SK-N-SH (cell line): ENCODE data around the gene DENND2C. TPM values are rescaled to one million over a fixed set of nuclear protein-coding genes. Genes with fewer than 3 reads are reported as not detected.

Experiments
- CTCF ChIA-PET: fragments of 300-600, 350-600 bp; formaldehyde crosslinking; extraction: SDS; loops from one replicate; lab custom pipeline; 2021; lab: Yijun Ruan, JAX
- POLR2A ChIA-PET: fragments of 350-600 bp; sonication (Branson Sonifier 250); formaldehyde crosslinking; extraction: SDS; loops from one replicate; lab custom pipeline; 2020; ENCODE audit warnings: antibody characterized with exemption, inconsistent platforms; lab: Yijun Ruan, JAX
- DNase-seq: peaks from one replicate; pipeline ENCODE4 v3.0.0; 2012
- H2AFZ ChIP-seq: fragments of 200-600 bp; sonication (generic); 2 replicates; pipeline ENCODE4 v1.8.1; 2016; ENCODE audit warnings: antibody characterized with exemption, mild to moderate bottlenecking, low read depth
- H3F3A ChIP-seq: fragments of 200-600 bp; sonication (generic); replicated peaks from 2 replicates; pipeline ENCODE3; 2016; ENCODE audit warnings: antibody characterized with exemption, mild to moderate bottlenecking; ENCODE audit not compliant: insufficient read depth
- H3K27ac ChIP-seq, 2 experiments: fragments of 200-500 bp in 1 of 2; fragments of 200-600 bp in 1 of 2; sonication (Bioruptor generic) in 1 of 2; sonication (generic), shearing (Covaris generic) in 1 of 2; 2 replicates each; pipeline versions ENCODE4 v1.5.1 to v1.6.1; 2014 to 2016; ENCODE audit warnings: low read depth in 2 of 2, inconsistent platforms in 1 of 2, low read length in 1 of 2, mild to moderate bottlenecking in 1 of 2, mixed read lengths in 1 of 2
- H3K27me3 ChIP-seq: fragments of 200-600 bp; sonication (generic), shearing (Covaris generic); 2 replicates; pipeline ENCODE4 v1.6.1; 2016; ENCODE audit warnings: mixed run types; ENCODE audit not compliant: insufficient read depth
- H3K36me3 ChIP-seq, 2 experiments: fragments of 200-500 bp in 1 of 2; fragments of 200-600 bp in 1 of 2; sonication (Bioruptor generic) in 1 of 2; sonication (generic) in 1 of 2; replicated peaks in 1 of 2; 2 replicates each; pipeline versions ENCODE3 to v1.5.1; 2014 to 2016; ENCODE audit warnings: low read length in 1 of 2, mild to moderate bottlenecking in 1 of 2; ENCODE audit not compliant: insufficient read depth in 2 of 2, control insufficient read depth in 1 of 2
- H3K4me1 ChIP-seq, 2 experiments: fragments of 200-500 bp in 1 of 2; fragments of 200-600 bp in 1 of 2; sonication (Bioruptor generic) in 1 of 2; sonication (generic), shearing (Covaris generic) in 1 of 2; 2 replicates each; pipeline versions ENCODE4 v1.5.1 to v1.6.1; 2014 to 2016; ENCODE audit warnings: low read depth in 1 of 2, low read length in 1 of 2, mixed run types in 1 of 2; ENCODE audit not compliant: insufficient read depth in 2 of 2, control insufficient read depth in 1 of 2
- H3K4me2 ChIP-seq: fragments of 200-600 bp; sonication (generic), shearing (Covaris generic); 2 replicates; pipeline ENCODE4 v1.6.1; 2017; ENCODE audit warnings: mixed run types
- H3K4me3 ChIP-seq, 2 experiments: fragments of 200-500 bp in 1 of 2; fragments of 200-600 bp in 1 of 2; sonication (Bioruptor generic) in 1 of 2; sonication (generic), shearing (Covaris generic) in 1 of 2; 2 replicates each; pipeline versions ENCODE4 v1.5.1 to v1.8.1; 2014 to 2016; ENCODE audit warnings: low read depth in 2 of 2, inconsistent platforms in 1 of 2, low read length in 1 of 2, mild to moderate bottlenecking in 1 of 2, mixed read lengths in 1 of 2, moderate library complexity in 1 of 2
- H3K79me2 ChIP-seq: fragments of 200-600 bp; sonication (generic); 2 replicates; pipeline ENCODE4 v1.8.1; 2017; ENCODE audit warnings: mild to moderate bottlenecking; ENCODE audit not compliant: insufficient read depth
- H3K9ac ChIP-seq: fragments of 200-600 bp; sonication (generic); 2 replicates; pipeline ENCODE4 v1.6.1; 2017; ENCODE audit warnings: mixed run types
- H3K9me2 ChIP-seq: fragments of 200-600 bp; sonication (generic); 2 replicates; pipeline ENCODE4 v1.6.1; 2017; ENCODE audit warnings: mixed run types
- H3K9me3 ChIP-seq: fragments of 200-600 bp; sonication (generic); 2 replicates; pipeline ENCODE4 v1.6.1; 2017; ENCODE audit warnings: mixed run types, mild to moderate bottlenecking, moderate library complexity
- H4K20me1 ChIP-seq: fragments of 200-600 bp; sonication (generic); 2 replicates; pipeline ENCODE4 v1.6.1; 2017; ENCODE audit warnings: mild to moderate bottlenecking, mixed run types; ENCODE audit not compliant: insufficient read depth
- ELF1 ChIP-seq: IDR thresholded peaks from 2 replicates; pipeline ENCODE4 v1.4.0; 2012
- FOXM1 ChIP-seq: IDR thresholded peaks from 2 replicates; pipeline ENCODE4 v1.4.0; 2012; ENCODE audit warnings: low read depth, mild to moderate bottlenecking
- GATA2 ChIP-seq: sonication (generic); formaldehyde crosslinking; IDR thresholded peaks from 2 replicates; pipeline ENCODE4 v1.5.0; 2020; ENCODE audit warnings: mild to moderate bottlenecking, missing genetic modification reagents
- MAX ChIP-seq: IDR thresholded peaks from 2 replicates; pipeline ENCODE4 v1.4.0; 2012; ENCODE audit warnings: low read depth
- MEF2A ChIP-seq: IDR thresholded peaks from 2 replicates; pipeline ENCODE4 v1.4.0; 2012; ENCODE audit warnings: low read depth, borderline replicate concordance
- MXI1 ChIP-seq: IDR thresholded peaks from 2 replicates; pipeline ENCODE4 v1.6.1; 2012; ENCODE audit warnings: mild to moderate bottlenecking, low read depth, low read length, improper control_type of control experiment
- RCOR1 ChIP-seq: fragments of 150-350 bp; IDR thresholded peaks from 2 replicates; pipeline ENCODE4 v1.6.1; 2017; ENCODE audit warnings: antibody characterized with exemption, low read length
- RFX5 ChIP-seq: IDR thresholded peaks from 2 replicates; pipeline ENCODE4 v1.6.1; 2012; ENCODE audit warnings: mild to moderate bottlenecking, improper control_type of control experiment, low read length
- SIN3A ChIP-seq: IDR thresholded peaks from 2 replicates; pipeline ENCODE4 v1.6.1; 2012; ENCODE audit warnings: low read depth, mild to moderate bottlenecking, low read length, moderate library complexity, borderline replicate concordance
- TEAD4 ChIP-seq: IDR thresholded peaks from 2 replicates; pipeline ENCODE4 v1.4.0; 2012; ENCODE audit warnings: mild to moderate bottlenecking, borderline replicate concordance; ENCODE audit not compliant: insufficient read depth
- USF2 ChIP-seq: fragments of 150-350 bp; IDR thresholded peaks from 2 replicates; pipeline ENCODE4 v1.6.1; 2017; ENCODE audit warnings: antibody characterized with exemption, low read length, low read depth, borderline replicate concordance
- WGBS: methylation state at CpG from one replicate; pipeline ENCODE4 v1.1.6; 2017; ENCODE audit warnings: low lambda C conversion rate; 5-methylcytosine and 5-hydroxymethylcytosine counted together
- polyA plus RNA-seq, 3 experiments: library from polyadenylated mRNA; depleted of rRNA; stranded (reverse); fragments of >200 nt; gene quantifications; 2 replicates each; pipeline ENCODE4 v1.2.3, GENCODE V29; 2012
- TF ChIP-seq, protein P1 (sequence below): fragments of 200-600 bp; sonication (generic); IDR thresholded peaks from 2 replicates; pipeline ENCODE4 v1.6.1; 2017; ENCODE audit warnings: antibody characterized with exemption, mild to moderate bottlenecking, moderate library complexity
- TF ChIP-seq, protein P2 (sequence below): IDR thresholded peaks from 2 replicates; pipeline ENCODE4 v1.4.0; 2012; ENCODE audit warnings: low read depth, borderline replicate concordance

The DENND2C gene
- polyA plus RNA-seq, 1 of the 3 experiments (the other 2 are of a cell fraction) = 0.03 TPM

- TF ChIP-seq, protein P1, sequence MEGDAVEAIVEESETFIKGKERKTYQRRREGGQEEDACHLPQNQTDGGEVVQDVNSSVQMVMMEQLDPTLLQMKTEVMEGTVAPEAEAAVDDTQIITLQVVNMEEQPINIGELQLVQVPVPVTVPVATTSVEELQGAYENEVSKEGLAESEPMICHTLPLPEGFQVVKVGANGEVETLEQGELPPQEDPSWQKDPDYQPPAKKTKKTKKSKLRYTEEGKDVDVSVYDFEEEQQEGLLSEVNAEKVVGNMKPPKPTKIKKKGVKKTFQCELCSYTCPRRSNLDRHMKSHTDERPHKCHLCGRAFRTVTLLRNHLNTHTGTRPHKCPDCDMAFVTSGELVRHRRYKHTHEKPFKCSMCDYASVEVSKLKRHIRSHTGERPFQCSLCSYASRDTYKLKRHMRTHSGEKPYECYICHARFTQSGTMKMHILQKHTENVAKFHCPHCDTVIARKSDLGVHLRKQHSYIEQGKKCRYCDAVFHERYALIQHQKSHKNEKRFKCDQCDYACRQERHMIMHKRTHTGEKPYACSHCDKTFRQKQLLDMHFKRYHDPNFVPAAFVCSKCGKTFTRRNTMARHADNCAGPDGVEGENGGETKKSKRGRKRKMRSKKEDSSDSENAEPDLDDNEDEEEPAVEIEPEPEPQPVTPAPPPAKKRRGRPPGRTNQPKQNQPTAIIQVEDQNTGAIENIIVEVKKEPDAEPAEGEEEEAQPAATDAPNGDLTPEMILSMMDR = no peak
- no peak for TF ChIP-seq MXI1
- TF ChIP-seq, all 33 proteins: peak for 0
Measured at GRCh38 chr1:114594046-114594445, 75.8 kb downstream of the DENND2C start (continued).

GRCh38 chr1:114589122-114589521 lies 80.7 kb downstream of the DENND2C start:
- WGBS = 19% methylated on average over 3 of the region's 3 CpGs
- H3K27ac ChIP-seq = no peak overlapping the region

More at GRCh38 chr1:114589122-114589521, 80.7 kb downstream of the DENND2C start:
- no peak overlapping the region for H3K9ac ChIP-seq
- no peak for TF ChIP-seq MEF2A
- no peak for TF ChIP-seq RCOR1
- TF ChIP-seq FOXM1 = no peak
- TF ChIP-seq, protein P1 = no peak
- TF ChIP-seq TEAD4 = no peak
- no peak for TF ChIP-seq GATA2 (CRISPR knock-in tag)
- no peak for TF ChIP-seq USF2
- TF ChIP-seq SIN3A = no peak
- no peak for TF ChIP-seq ELF1
- TF ChIP-seq MAX = no peak
- no peak for TF ChIP-seq RFX5
- TF ChIP-seq, protein P2, sequence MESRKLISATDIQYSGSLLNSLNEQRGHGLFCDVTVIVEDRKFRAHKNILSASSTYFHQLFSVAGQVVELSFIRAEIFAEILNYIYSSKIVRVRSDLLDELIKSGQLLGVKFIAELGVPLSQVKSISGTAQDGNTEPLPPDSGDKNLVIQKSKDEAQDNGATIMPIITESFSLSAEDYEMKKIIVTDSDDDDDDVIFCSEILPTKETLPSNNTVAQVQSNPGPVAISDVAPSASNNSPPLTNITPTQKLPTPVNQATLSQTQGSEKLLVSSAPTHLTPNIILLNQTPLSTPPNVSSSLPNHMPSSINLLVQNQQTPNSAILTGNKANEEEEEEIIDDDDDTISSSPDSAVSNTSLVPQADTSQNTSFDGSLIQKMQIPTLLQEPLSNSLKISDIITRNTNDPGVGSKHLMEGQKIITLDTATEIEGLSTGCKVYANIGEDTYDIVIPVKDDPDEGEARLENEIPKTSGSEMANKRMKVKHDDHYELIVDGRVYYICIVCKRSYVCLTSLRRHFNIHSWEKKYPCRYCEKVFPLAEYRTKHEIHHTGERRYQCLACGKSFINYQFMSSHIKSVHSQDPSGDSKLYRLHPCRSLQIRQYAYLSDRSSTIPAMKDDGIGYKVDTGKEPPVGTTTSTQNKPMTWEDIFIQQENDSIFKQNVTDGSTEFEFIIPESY = no peak
- H3K36me3 ChIP-seq = no peaks in the 10 kb centered on the region
- H3K4me2 ChIP-seq = no peak overlapping the region
- H3F3A ChIP-seq = no peaks in the 10 kb centered on the region
- DNase-seq = no peak
- H3K79me2 ChIP-seq = no peaks in the 10 kb centered on the region
- H3K4me1 ChIP-seq = no peaks in the 10 kb centered on the region
- no peak overlapping the region for H3K4me3 ChIP-seq
- ChIA-PET POLR2A (no interaction called here), CTCF (no interaction called here)
- no peaks in the 10 kb centered on the region for H3K9me3 ChIP-seq
- H3K9me2 ChIP-seq = no peaks in the 10 kb centered on the region; the same call in 1 of the 2 replicates
- no peaks in the 10 kb centered on the region for H3K27me3 ChIP-seq
- H4K20me1 ChIP-seq = no peaks in the 10 kb centered on the region
- H2AFZ ChIP-seq = no peak overlapping the region
